BE2C (cell line): ENCODE results near the gene WDR83.
"Not testable (repeated sequence)": the region's sequence is repeated elsewhere in the genome, so short reads cannot be mapped to it uniquely, and the experiment has no call there.

Experiments used
- DNase-seq: peaks from one replicate; pipeline ENCODE4 v3.0.0-alpha.2; 2020
- H3K27me3 ChIP-seq: fragments of 250-450 bp; sonication (Bioruptor Pico); 2 replicates; pipeline ENCODE4 v1.5.1; 2020; ENCODE audit warnings: mild to moderate bottlenecking
- H3K36me3 ChIP-seq: fragments of 250-450 bp; sonication (Bioruptor Pico); 2 replicates; pipeline ENCODE4 v1.5.1; 2020; ENCODE audit warnings: mild to moderate bottlenecking
- H3K4me1 ChIP-seq: fragments of 250-450 bp; sonication (Bioruptor Pico); 2 replicates; pipeline ENCODE4 v1.5.1; 2020
- H3K4me3 ChIP-seq: 2 replicates; pipeline ENCODE4 v1.5.1; 2011; ENCODE audit warnings: low read depth, low read length
- H3K9me3 ChIP-seq: fragments of 250-450 bp; sonication (Bioruptor Pico); 2 replicates; pipeline ENCODE4 v1.5.1; 2020
- TF ChIP-seq, protein P1 (sequence below): IDR thresholded peaks from 2 replicates; pipeline ENCODE4 v1.5.1; 2012; ENCODE audit warnings: mild to moderate bottlenecking, low read depth, low read length

Gene WDR83

DNA sequence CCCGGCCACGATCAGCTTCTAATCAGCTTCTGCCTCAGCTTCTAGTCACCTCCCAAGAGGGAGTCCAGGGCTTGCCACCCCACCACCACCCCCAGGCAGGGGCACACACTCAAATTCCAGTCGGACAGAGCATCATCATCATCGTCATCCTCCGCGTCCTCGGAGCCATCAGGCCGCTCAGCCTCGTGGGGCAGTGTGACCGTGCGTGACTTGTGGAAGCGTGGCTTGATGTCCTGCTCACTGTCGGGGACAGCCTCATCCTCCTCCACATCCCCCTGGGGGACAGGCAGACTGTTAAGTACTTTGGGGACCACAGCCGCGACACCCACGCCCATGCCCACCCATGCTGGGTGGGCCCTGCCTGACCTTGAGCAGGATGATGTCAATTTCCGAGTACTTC, 44.6 kb downstream of the WDR83 start:
- Histone ChIP-seq H3K27me3 (no peaks in the 10 kb centered on the region), H3K9me3 (no peaks in the 10 kb centered on the region), H3K4me1 (no peaks in the 10 kb centered on the region), H3K36me3 (peaks cover 94% of the 10 kb centered on the region), H3K4me3 (no peak overlapping the region)
- TF ChIP-seq, protein P1, sequence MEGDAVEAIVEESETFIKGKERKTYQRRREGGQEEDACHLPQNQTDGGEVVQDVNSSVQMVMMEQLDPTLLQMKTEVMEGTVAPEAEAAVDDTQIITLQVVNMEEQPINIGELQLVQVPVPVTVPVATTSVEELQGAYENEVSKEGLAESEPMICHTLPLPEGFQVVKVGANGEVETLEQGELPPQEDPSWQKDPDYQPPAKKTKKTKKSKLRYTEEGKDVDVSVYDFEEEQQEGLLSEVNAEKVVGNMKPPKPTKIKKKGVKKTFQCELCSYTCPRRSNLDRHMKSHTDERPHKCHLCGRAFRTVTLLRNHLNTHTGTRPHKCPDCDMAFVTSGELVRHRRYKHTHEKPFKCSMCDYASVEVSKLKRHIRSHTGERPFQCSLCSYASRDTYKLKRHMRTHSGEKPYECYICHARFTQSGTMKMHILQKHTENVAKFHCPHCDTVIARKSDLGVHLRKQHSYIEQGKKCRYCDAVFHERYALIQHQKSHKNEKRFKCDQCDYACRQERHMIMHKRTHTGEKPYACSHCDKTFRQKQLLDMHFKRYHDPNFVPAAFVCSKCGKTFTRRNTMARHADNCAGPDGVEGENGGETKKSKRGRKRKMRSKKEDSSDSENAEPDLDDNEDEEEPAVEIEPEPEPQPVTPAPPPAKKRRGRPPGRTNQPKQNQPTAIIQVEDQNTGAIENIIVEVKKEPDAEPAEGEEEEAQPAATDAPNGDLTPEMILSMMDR, result no peak
- DNase-seq, result no peak

GRCh38 chr19:12712077-12712476, 45.5 kb downstream of the WDR83 start:
- H3K36me3 ChIP-seq, result peaks cover 94% of the 10 kb centered on the region
- not testable (repeated sequence) for DNase-seq, H3K27me3 ChIP-seq, H3K9me3 ChIP-seq, H3K4me3 ChIP-seq, H3K4me1 ChIP-seq

- not testable (repeated sequence) for H3K9me3 ChIP-seq, DNase-seq, H3K4me3 ChIP-seq, H3K27me3 ChIP-seq, H3K4me1 ChIP-seq
- peaks cover 97% of the 10 kb centered on the region for H3K36me3 ChIP-seq
These were observed 46.7 kb downstream of the WDR83 start for GRCh38 chr19:12713304-12713703.

DNA sequence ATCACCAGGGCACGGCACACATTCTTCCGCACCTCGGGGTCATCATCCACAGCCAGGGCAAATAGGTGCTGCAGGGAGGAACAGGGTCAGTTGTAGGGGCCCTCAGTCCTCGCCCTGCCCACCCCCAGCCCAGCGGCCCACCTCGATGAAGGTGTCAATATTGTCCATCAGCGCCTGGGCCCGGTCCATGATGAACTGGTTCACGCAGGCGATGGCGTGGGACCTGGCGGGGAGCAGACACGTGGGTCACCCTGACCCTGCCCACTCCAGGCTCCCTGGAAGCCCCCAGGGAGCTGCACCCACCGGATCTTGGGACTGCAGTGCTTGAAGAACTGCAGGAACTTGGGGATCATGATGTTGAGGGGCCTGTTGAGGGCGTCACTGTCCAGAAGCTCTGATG, 48.5 kb downstream of the WDR83 start:
- Histone ChIP-seq H3K36me3 (peaks cover 95% of the 10 kb centered on the region), H3K4me1 (no peaks in the 10 kb centered on the region), H3K4me3 (no peak overlapping the region), H3K9me3 (no peaks in the 10 kb centered on the region), H3K27me3 (no peaks in the 10 kb centered on the region)
- no peak for DNase-seq
- TF ChIP-seq, protein P1, result no peak

GRCh38 chr19:12715929-12716328, 49.3 kb downstream of the WDR83 start:
- Histone ChIP-seq H3K27me3 (no peaks in the 10 kb centered on the region), H3K4me1 (no peaks in the 10 kb centered on the region; the same call in 1 of the 2 replicates), H3K9me3 (no peaks in the 10 kb centered on the region), H3K4me3 (no peak overlapping the region), H3K36me3 (peaks cover 95% of the 10 kb centered on the region)
- no peak for DNase-seq
- TF ChIP-seq, protein P1, result no peak

GRCh38 chr19:12720296-12720695, 53.7 kb downstream of the WDR83 start:
- peak overlapping the region; percentile 93 for H3K4me3 ChIP-seq
- H3K36me3 ChIP-seq, result peaks cover 56% of the 10 kb centered on the region

GRCh38 chr19:12720851-12721655, 54.4 kb downstream of the WDR83 start:
- Histone ChIP-seq H3K4me1 (no peaks in the 10 kb centered on the region; the same call in 1 of the 2 replicates), H3K36me3 (peaks cover 48% of the 10 kb centered on the region), H3K27me3 (no peaks in the 10 kb centered on the region), H3K9me3 (no peaks in the 10 kb centered on the region), H3K4me3 (peak overlapping the region; percentile 93)
- TF ChIP-seq, protein P1, result no peak
- no peak for DNase-seq

More at GRCh38 chr19:12720296-12720695, 53.7 kb downstream of the WDR83 start:
- no peak for DNase-seq
- no peaks in the 10 kb centered on the region for H3K9me3 ChIP-seq
- no peaks in the 10 kb centered on the region for H3K27me3 ChIP-seq
- H3K4me1 ChIP-seq, result no peaks in the 10 kb centered on the region; the same call in 1 of the 2 replicates
- TF ChIP-seq, protein P1, result no peak
